Activated CD4-positive, alpha-beta memory T cell treated with anti-CD3 and anti-CD28 coated beads for 36 hours (primary cell): ENCODE measurements around the gene CASZ1. TPM values are rescaled to one million over a fixed set of nuclear protein-coding genes. Genes with fewer than 3 reads are reported as not detected.

Experiments
- CTCF ChIA-PET: fragments of 350-600 bp; sonication (Branson Sonifier 250); formaldehyde crosslinking; loops from one replicate; lab custom pipeline; 2021; ENCODE audit warnings: antibody characterized with exemption, inconsistent platforms; lab: Charles Lee
- POLR2A ChIA-PET: fragments of 350-600 bp; sonication (Branson Sonifier 250); formaldehyde crosslinking; loops from one replicate; lab custom pipeline; 2021; ENCODE audit warnings: antibody characterized with exemption; lab: Charles Lee
- DNase-seq: peaks from one replicate; pipeline ENCODE4 v3.0.0-alpha.2; 2020
- H3K27ac Mint-ChIP-seq: one replicate; pipeline ENCODE4 v1.8.0; 2021; ENCODE audit warnings: mixed read lengths
- H3K27me3 Mint-ChIP-seq: one replicate; pipeline ENCODE4 v1.8.0; 2021; ENCODE audit warnings: mixed read lengths
- H3K36me3 Mint-ChIP-seq: one replicate; pipeline ENCODE4 v1.8.0; 2021; ENCODE audit warnings: mixed read lengths
- H3K4me1 Mint-ChIP-seq: one replicate; pipeline ENCODE4 v1.8.0; 2021; ENCODE audit warnings: low read depth, mixed read lengths
- H3K4me3 Mint-ChIP-seq: one replicate; pipeline ENCODE4 v1.8.0; 2021; ENCODE audit warnings: mild to moderate bottlenecking, mixed read lengths
- H3K9me3 Mint-ChIP-seq: one replicate; pipeline ENCODE4 v1.8.0; 2021; ENCODE audit warnings: mixed read lengths
- intact Hi-C: fragments of 100-400 bp; cut with micrococcal nuclease; formaldehyde crosslinking; loops from one replicate; pipeline ENCODE4 v1.15.1; 2023
- total RNA-seq, 2 experiments: library from RNA; stranded (reverse); gene quantifications; one replicate each; pipeline ENCODE4 v1.2.3, GENCODE V29; 2021

Gene CASZ1
- total RNA-seq, 2 experiments from 2014 or later = 5.5 to 6.3 TPM

DNA sequence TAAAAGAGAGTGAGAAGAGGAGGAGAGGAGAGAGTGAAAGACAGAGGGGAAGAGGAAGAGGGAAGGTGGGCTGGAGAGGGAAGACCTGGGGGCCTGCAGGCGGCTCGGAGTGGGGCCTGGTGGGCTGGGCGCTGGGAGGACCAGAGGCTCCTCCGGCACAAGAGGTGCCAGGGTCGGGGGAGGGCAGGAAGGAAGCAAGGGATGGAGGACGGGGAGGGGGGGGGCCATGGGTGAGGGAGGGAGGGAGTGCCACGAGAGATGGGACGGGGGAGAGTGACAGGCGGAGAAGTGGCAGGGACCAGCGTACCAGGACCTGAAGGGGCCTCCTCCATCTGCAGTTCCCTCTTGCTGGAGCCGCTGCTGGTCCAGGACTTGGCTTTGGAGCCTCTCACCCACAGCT is 87.7 kb downstream of the CASZ1 start:
- Mint-ChIP-seq H3K27ac (no peak overlapping the region), H3K27me3 (no peaks in the 10 kb centered on the region), H3K4me1 (no peaks in the 10 kb centered on the region), H3K9me3 (no peaks in the 10 kb centered on the region), H3K36me3 (no peaks in the 10 kb centered on the region), H3K4me3 (no peak overlapping the region)
- CTCF ChIA-PET = no interaction called here
- no peak for DNase-seq
- POLR2A ChIA-PET = no interaction called here
- intact Hi-C loops = no loop called here

DNA sequence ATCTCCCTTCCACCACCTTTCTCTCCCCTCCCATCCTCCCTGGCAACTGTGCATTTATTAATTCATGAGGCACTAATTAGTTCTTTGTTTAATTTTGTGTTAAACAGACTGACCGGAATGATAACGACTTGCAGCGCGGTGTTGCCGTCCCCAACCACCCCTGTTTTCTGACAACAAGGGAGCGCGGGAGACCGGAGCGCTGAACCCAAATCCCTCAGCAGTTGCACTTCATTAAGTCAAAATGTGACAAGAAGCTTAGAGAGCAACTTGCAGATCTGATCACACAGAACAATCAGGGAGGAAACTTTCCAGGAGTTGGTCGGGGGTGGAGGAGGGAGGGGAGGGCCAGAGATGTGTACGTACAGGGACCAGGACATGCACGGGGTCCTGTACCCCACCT is 89.2 kb downstream of the CASZ1 start:
- no peak for DNase-seq
- intact Hi-C loops = no loop called here
- CTCF ChIA-PET = no interaction called here
- Mint-ChIP-seq H3K4me1 (no peaks in the 10 kb centered on the region), H3K4me3 (no peak overlapping the region), H3K27me3 (no peaks in the 10 kb centered on the region), H3K36me3 (no peaks in the 10 kb centered on the region), H3K9me3 (no peaks in the 10 kb centered on the region), H3K27ac (no peak overlapping the region)
- POLR2A ChIA-PET = no interaction called here

DNA sequence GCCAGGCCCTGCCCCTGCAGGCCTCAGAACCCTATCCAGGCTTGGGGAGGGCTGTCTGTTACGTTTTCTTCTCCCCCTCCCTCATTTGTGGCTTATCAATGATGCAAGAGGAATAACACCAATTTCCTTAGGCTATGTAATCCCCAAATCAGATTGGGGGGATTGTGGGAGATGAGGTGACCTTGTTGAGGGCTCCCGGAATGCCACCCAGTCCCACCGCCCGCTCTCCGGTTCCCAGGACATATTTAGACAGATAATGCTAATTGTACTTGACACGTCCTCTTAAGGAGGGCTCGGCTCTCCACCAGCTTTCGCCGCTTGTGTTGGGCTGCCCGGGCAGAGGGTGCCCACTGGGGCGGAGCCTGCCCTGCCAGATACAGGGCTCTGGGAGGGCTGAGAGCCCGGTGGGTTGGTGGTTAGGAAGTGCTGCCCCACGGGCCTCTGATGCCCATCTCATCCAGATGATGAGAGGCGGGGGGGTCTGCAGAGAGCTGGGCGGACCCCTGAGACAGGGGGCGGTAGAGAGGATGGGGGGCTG is 90.0 kb downstream of the CASZ1 start:
- CTCF ChIA-PET = no interaction called here
- POLR2A ChIA-PET = interaction anchor here (0.6 kb wide), 1 partner anchor 142 kb away, joined by 4 read pairs; no protein-coding TSS in a partner anchor
- H3K27ac Mint-ChIP-seq = no peak overlapping the region
- no peak overlapping the region for H3K4me3 Mint-ChIP-seq
- no peaks in the 10 kb centered on the region for H3K36me3 Mint-ChIP-seq
- no peak for DNase-seq
- intact Hi-C loops = no loop called here
- H3K27me3 Mint-ChIP-seq = no peaks in the 10 kb centered on the region
- no peaks in the 10 kb centered on the region for H3K9me3 Mint-ChIP-seq
- H3K4me1 Mint-ChIP-seq = no peaks in the 10 kb centered on the region

DNA sequence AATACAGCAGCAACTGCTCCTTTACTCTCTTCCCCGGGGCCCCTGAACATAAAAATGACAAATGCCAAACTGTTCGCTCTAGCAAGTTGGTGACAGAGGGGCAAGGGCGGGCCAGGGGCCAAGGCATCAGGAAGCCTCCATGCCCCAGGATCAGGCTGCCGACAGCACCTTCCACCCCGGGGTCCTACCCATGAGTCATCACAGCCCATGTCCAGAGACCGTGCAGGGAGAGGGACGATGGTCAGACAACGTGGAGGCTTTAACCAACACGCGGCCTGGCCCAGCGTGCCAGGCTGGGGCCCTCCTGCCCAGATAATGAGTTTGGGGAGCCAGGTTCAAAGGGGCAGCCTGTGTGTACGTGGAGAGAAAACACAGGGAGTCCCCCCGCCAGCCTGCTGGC is 90.5 kb downstream of the CASZ1 start:
- intact Hi-C loops = no loop called here
- ChIA-PET CTCF (no interaction called here), POLR2A (no interaction called here)
- Mint-ChIP-seq H3K27me3 (no peaks in the 10 kb centered on the region), H3K9me3 (no peaks in the 10 kb centered on the region), H3K4me1 (no peaks in the 10 kb centered on the region), H3K27ac (no peak overlapping the region), H3K4me3 (no peak overlapping the region), H3K36me3 (no peaks in the 10 kb centered on the region)
- DNase-seq = no peak

DNA sequence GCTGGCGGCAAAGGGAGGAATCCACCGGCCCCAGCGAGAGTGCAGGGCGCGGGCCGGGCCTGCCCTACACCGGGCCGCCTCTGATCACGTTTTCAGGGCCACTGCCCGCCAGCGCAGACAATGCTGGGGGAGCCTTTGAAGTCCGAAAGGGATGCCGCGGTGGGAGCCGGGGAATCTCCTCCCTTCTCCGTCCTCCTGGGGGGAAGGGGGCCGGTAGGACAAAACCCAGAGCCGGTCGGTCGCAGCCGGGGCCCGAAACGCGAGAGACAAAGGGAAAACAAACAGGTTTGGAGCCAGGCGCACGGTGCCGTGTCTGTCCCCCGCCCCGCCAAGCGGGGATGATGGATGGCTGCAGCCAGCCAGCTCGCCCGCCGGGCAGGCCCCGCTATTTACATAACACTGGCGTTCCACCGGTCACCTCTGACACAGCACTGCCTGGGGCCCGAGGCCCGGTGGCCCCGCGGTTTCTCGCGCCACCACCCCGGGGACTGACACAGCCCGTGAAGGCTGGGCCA is 92.0 kb downstream of the CASZ1 start:
- ChIA-PET POLR2A (no interaction called here), CTCF (no interaction called here)
- H3K27ac Mint-ChIP-seq = no peak overlapping the region
- intact Hi-C loops = no loop called here
- DNase-seq = no peak
- no peaks in the 10 kb centered on the region for H3K4me1 Mint-ChIP-seq
- no peak overlapping the region for H3K4me3 Mint-ChIP-seq
- no peaks in the 10 kb centered on the region for H3K9me3 Mint-ChIP-seq
- no peaks in the 10 kb centered on the region for H3K27me3 Mint-ChIP-seq
- H3K36me3 Mint-ChIP-seq = no peaks in the 10 kb centered on the region

DNA sequence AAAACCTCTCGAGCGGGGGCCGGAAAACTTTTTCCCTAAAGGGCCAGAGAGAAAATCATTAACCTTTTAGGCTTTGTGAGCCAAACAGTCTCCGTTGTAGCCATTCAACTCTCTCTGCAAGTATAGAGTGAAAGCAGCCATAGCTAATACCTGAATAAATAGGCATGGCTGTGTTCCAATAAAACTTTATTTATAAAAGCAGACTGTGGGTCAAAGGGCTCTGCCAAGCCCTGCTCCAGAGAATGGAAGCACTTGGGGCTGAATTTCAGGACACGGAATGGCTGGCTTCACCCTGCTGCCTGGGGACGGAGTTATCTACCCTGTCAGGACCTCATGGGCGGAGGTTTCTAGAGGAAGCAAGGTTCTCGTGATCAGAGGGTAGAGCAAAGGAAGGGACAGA is 92.7 kb downstream of the CASZ1 start:
- Mint-ChIP-seq H3K36me3 (no peaks in the 10 kb centered on the region), H3K4me3 (no peak overlapping the region), H3K27me3 (no peaks in the 10 kb centered on the region), H3K9me3 (no peaks in the 10 kb centered on the region), H3K4me1 (no peaks in the 10 kb centered on the region), H3K27ac (no peak overlapping the region)
- intact Hi-C loops = no loop called here
- DNase-seq = no peak
- CTCF ChIA-PET = no interaction called here
- POLR2A ChIA-PET = no interaction called here

DNA sequence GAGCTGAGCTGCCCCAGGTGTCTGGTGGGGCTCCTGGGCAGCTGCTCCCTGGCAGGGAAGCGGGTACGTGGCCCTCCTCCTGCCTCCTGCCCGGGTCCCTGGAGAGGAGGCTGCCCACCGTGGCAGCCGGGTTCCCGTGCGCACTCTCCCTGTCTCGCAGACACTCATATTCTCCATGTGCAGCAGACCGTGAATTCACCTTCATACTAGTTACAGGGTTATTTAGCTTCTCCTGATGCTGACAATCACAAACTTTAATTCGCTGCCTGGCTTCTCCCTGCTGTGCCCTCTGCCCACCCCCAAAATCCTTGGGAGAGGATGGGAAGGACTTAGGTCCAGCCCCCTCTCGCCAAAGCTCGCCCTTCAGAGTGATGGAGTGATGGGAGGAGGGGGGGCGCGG is 95.3 kb downstream of the CASZ1 start:
- CTCF ChIA-PET = interaction anchor here (1.1 kb wide), 1 partner anchor 9 kb away, joined by 3 read pairs; no protein-coding TSS in a partner anchor
- POLR2A ChIA-PET = no interaction called here
- Mint-ChIP-seq H3K27me3 (no peaks in the 10 kb centered on the region), H3K36me3 (no peaks in the 10 kb centered on the region), H3K4me1 (peaks cover 13% of the 10 kb centered on the region), H3K4me3 (no peak overlapping the region), H3K9me3 (no peaks in the 10 kb centered on the region), H3K27ac (no peak overlapping the region)
- intact Hi-C loops = no loop called here
- no peak for DNase-seq

DNA sequence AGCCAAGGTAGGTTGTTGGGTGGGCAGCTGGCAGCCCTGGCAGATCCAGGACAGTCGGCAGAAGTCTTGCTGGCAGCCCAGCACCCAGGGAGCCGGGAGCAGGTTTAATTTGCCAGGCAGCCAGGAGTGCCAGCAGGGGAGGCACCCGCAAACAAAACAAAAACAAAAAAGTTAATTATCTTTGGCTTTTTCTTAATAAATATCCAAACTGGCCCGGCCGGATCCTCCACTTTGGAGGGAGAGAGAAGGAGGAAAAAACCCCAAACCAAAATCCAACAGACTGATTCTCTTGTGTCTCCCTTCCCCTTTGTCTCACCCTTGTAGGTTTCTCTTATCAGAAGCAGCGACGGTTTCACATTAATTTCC is 97.0 kb downstream of the CASZ1 start:
- Mint-ChIP-seq H3K36me3 (no peaks in the 10 kb centered on the region), H3K4me3 (no peak overlapping the region), H3K27ac (no peak overlapping the region), H3K27me3 (no peaks in the 10 kb centered on the region), H3K9me3 (no peaks in the 10 kb centered on the region), H3K4me1 (peaks cover 13% of the 10 kb centered on the region)
- DNase-seq = no peak
- intact Hi-C loops = loop anchor here (10.0 kb wide), 1 partner anchor 875 kb away; the partner anchor contains the start of gene CLSTN1
- ChIA-PET POLR2A (no interaction called here), CTCF (no interaction called here)

DNA sequence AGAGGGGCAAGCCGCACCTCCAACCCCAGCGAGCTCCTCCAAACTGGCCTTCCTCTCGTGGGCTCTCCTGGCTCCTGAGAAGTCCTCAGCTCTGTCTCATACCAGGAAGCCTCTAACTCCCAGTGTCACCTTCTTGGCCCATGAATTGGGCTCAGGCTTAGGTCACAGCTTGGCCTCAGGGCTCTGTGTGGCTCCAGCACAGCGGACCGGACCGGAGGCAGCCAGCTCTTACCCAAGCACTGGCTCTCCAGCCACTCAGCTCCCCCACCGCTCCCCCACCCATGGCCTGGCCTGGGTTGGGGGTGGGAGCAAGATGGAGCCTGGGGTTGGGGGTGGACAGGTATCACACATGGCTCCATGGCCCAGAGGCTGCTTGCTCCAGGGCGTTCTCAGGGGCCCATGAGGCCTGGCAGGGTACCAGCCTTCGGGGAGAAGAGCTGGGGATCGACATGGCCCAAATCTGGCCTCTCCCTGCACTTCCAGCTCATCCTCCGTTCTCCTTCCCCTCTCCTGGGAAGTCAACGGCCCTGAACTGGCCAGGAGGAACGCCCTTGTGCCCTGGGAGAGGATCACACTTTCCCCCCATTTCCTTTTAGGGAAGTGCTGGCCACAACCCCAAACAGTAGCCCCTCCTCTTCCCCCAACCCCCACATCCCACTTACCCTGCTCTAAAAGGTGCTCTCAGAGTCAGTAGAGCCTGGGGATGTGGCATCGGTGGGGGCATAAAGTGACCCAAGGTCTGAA is 97.5 kb downstream of the CASZ1 start:
- H3K36me3 Mint-ChIP-seq = no peaks in the 10 kb centered on the region
- no peak overlapping the region for H3K27ac Mint-ChIP-seq
- POLR2A ChIA-PET = no interaction called here
- H3K27me3 Mint-ChIP-seq = no peaks in the 10 kb centered on the region
- DNase-seq = no peak
- peaks cover 13% of the 10 kb centered on the region for H3K4me1 Mint-ChIP-seq
- CTCF ChIA-PET = no interaction called here
- H3K9me3 Mint-ChIP-seq = no peaks in the 10 kb centered on the region
- H3K4me3 Mint-ChIP-seq = no peak overlapping the region
- intact Hi-C loops = loop anchor here (10.0 kb wide), 1 partner anchor 874 kb away; the partner anchor contains the start of gene CLSTN1

DNA sequence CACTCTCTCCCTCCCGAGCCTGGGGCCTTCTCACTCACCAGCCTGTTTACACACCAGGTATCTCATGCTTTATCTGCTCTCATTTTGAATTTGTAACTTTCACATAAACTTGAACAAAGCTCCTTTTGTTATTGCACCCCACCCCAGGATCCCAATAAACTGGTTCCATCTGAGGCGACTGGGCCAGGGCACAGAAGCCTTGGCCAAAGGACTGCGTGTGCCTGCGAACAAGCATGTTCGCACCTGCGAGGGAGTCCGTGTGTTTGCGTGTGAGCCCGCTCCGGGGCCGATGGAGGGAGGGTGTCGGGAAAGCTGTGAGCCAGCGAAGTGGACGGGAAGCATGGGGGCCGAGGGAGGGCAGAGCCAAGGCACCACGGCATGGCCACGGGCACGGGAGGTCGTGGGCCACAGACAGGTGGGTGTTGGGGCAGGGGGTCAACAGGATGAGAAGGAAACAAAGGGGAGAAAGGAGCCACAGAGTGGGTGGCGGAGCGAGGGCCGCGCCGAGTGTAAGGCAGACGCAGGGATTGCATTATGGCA is 98.8 kb downstream of the CASZ1 start:
- POLR2A ChIA-PET = no interaction called here
- Mint-ChIP-seq H3K36me3 (no peaks in the 10 kb centered on the region), H3K4me1 (peaks cover 20% of the 10 kb centered on the region), H3K4me3 (no peak overlapping the region), H3K9me3 (no peaks in the 10 kb centered on the region), H3K27ac (no peak overlapping the region), H3K27me3 (no peaks in the 10 kb centered on the region)
- DNase-seq = no peak
- CTCF ChIA-PET = no interaction called here
- intact Hi-C loops = loop anchor here (10.0 kb wide), 1 partner anchor 873 kb away; the partner anchor contains the start of gene CLSTN1

DNA sequence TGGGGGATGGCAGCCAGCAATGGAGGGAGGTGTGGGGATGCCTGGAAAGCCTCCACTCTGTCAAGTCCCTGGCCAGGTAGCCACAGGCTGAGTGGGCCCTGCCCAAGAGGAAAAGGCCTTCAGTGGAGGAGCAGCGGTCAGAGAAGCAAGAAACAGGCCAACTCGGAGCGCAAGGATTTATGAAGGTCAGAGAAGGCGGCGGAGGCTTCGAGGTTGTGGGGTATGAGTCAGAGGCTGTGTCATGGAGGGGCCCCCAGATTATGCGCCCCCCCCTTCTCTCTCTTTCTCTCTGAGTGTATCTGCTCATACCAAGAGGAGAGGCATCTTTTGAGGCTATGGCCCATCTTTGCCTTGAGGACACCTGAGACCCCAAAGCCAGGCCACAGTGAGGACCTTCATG is 99.5 kb downstream of the CASZ1 start:
- peaks cover 25% of the 10 kb centered on the region for H3K4me1 Mint-ChIP-seq
- CTCF ChIA-PET = no interaction called here
- H3K4me3 Mint-ChIP-seq = no peak overlapping the region
- intact Hi-C loops = loop anchor here (10.0 kb wide), 1 partner anchor 872 kb away; the partner anchor contains the start of gene CLSTN1
- POLR2A ChIA-PET = no interaction called here
- no peaks in the 10 kb centered on the region for H3K9me3 Mint-ChIP-seq
- H3K36me3 Mint-ChIP-seq = no peaks in the 10 kb centered on the region
- no peak overlapping the region for H3K27ac Mint-ChIP-seq
- no peaks in the 10 kb centered on the region for H3K27me3 Mint-ChIP-seq
- DNase-seq = peak; percentile 64
